Measurements from ENCODE around the gene IQSEC1. TPM values are rescaled to one million over a fixed set of nuclear protein-coding genes. Genes with fewer than 3 reads are reported as not detected.

IQSEC1 gene
- total and polyA plus RNA-seq, 2 donors (not counting 3 experiments of a cell fraction or from before 2014, with no cell fraction given), result 5.2 to 18.0 TPM

DNA sequence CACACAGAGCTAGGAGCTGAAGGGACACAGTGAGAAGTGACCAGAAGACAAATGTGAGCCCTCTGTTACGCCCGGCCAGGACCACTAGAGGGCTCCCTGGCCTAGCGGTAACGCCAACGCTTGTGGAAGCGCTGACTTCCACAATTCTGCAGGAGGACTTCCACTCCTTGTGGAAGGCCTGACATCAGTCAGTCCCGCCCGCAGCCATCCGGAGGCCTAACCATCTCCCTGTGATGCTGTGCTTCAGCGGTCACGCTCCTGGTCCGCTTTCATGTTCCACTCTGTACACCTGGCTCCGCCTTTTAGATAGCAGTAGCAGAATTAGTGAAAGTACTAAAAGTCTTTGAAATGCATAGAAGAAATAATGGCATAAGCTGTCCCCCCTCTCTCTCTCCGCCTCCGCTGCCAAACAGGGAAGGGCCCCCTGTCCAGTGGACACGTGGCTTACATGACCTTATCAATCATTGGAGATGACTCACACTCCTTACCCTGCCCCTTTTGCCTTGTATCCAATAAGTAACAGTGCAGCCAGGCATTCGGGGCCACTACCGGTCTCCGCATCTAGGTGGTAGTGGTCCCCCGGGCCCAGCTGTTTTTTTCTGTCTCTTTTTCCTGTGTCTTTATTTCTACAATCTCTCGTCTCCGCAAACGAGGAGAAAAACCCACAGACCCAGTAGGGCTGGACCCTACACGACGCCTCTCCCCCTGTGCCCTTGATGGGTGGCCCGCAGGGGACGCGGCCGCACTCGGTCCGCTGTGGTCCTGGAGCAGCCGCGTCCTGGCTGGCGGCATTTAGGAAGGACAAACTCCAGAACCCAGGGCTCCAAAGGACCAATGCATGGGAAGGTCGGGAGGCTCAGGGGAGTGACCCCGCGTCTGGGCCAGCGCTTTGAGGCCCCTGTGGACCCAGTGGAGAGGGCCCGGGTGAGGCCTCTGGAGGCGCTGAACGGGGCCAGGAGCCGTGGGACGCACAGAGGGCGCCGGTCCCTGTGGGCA is 204.9 kb downstream of the IQSEC1 start:
- CTCF ChIA-PET, result interaction anchor here (1.0 to 8.0 kb wide), 17 partner anchors 9 to 142 kb away, joined by 3 to 101 read pairs (median 5); partner anchors contain the start of gene RPL32
- H3K4me3 ChIP-seq (replicated peaks in 1 of 3; ENCODE audit: insufficient read depth in 1 of 3, low read depth in 1 of 3, low read length in 3 of 3), result peak overlapping the region in 1 of 3 experiments; percentile 4
- peak overlapping the region; percentile 59 for H2AFZ ChIP-seq (ENCODE audit: low read depth, low read length)
- no peak overlapping the region for H3K9ac ChIP-seq (replicated peaks; ENCODE audit: extremely low read depth, insufficient read depth, low read length)
- BruUV-seq (replicated peaks), result no TSS peak
- intact Hi-C loops (cut with micrococcal nuclease), result loop anchor here (1.0 kb wide), 3 partner anchors 24 to 127 kb away; no protein-coding TSS in a partner anchor
- TF ChIP-seq, protein P1, sequence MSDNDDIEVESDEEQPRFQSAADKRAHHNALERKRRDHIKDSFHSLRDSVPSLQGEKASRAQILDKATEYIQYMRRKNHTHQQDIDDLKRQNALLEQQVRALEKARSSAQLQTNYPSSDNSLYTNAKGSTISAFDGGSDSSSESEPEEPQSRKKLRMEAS (IDR thresholded peaks at IDR 0.05; ENCODE audit: insufficient read depth, insufficient read length), result no peak
- TF ChIP-seq FOS (IDR thresholded peaks at IDR 0.05; ENCODE audit: borderline replicate concordance, insufficient read depth, low read length) (no peak), POLR2A (IDR thresholded peaks at IDR 0.05; ENCODE audit: low read depth, low read length) (no peak), EZH2 (IDR thresholded peaks at IDR 0.05; ENCODE audit: borderline replicate concordance, low read depth, low read length, severe bottlenecking) (no peak), POLR2AphosphoS5 (IDR thresholded peaks at IDR 0.05; ENCODE audit: insufficient read depth, low read depth, low read length) (no peak), JUN (IDR thresholded peaks at IDR 0.05; ENCODE audit: borderline replicate concordance, insufficient read depth, insufficient read length, low read depth) (no peak)
- TF ChIP-seq, protein P2, sequence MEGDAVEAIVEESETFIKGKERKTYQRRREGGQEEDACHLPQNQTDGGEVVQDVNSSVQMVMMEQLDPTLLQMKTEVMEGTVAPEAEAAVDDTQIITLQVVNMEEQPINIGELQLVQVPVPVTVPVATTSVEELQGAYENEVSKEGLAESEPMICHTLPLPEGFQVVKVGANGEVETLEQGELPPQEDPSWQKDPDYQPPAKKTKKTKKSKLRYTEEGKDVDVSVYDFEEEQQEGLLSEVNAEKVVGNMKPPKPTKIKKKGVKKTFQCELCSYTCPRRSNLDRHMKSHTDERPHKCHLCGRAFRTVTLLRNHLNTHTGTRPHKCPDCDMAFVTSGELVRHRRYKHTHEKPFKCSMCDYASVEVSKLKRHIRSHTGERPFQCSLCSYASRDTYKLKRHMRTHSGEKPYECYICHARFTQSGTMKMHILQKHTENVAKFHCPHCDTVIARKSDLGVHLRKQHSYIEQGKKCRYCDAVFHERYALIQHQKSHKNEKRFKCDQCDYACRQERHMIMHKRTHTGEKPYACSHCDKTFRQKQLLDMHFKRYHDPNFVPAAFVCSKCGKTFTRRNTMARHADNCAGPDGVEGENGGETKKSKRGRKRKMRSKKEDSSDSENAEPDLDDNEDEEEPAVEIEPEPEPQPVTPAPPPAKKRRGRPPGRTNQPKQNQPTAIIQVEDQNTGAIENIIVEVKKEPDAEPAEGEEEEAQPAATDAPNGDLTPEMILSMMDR (IDR thresholded peaks at IDR 0.05; ENCODE audit: extremely low read depth in 1 of 2, insufficient read depth in 1 of 2, low read depth in 1 of 2, low read length in 2 of 2), result peak; percentile 72 to 90
- FAIRE-seq (peak; percentile 96), DNase-seq (ENCODE audit: low read depth, low spot score) (peak; percentile 83)
- dilution Hi-C loops (cut with MboI; ENCODE audit: extremely low pct_ligation_motif_present, low sequenced_read_pairs), result no loop called here
- H3K27me3 ChIP-seq (ENCODE audit: control insufficient read depth in 2 of 2, insufficient read depth in 2 of 2, low read length in 2 of 2), result no peaks in the 10 kb centered on the region
- no peak overlapping the region for H3K27ac ChIP-seq (ENCODE audit: insufficient read depth, low read depth, low read length)
- H3K9me1 ChIP-seq (replicated peaks; ENCODE audit: control insufficient read depth, extremely low read depth, insufficient read depth, low read length), result no peaks in the 10 kb centered on the region
- no peaks in the 10 kb centered on the region for H3K4me1 ChIP-seq (ENCODE audit: control insufficient read depth, extremely low read depth, insufficient read depth, low read length)
- H4K20me1 ChIP-seq (replicated peaks; ENCODE audit: control insufficient read depth, extremely low read depth, insufficient read depth, low read length), result no peaks in the 10 kb centered on the region
- H3K4me2 ChIP-seq (ENCODE audit: insufficient read depth, low read length), result no peak overlapping the region
- POLR2A ChIA-PET, result no interaction called here
- no peaks in the 10 kb centered on the region for H3K79me2 ChIP-seq (ENCODE audit: control insufficient read depth, insufficient read depth, low read length)
- no peaks in the 10 kb centered on the region for H3K9me3 ChIP-seq (replicated peaks; ENCODE audit: control insufficient read depth, insufficient read depth, low read length)
- H3K36me3 ChIP-seq (ENCODE audit: control insufficient read depth in 2 of 2, extremely low read depth in 1 of 2, insufficient read depth in 2 of 2, low read length in 2 of 2), result no peaks in the 10 kb centered on the region
